ENCODE data around the gene MADD.
"Not testable (repeated sequence)": the region's sequence is repeated elsewhere in the genome, so short reads cannot be mapped to it uniquely, and the experiment has no call there.

The MADD gene

GRCh38 chr11:47308050-47308823 is 38.3 kb downstream of the MADD start:
- no peak for TF ChIP-seq CTCF (IDR thresholded peaks at IDR 0.05; ENCODE audit: insufficient read depth, low read depth, low read length, missing control alignments)
- no peak for DNase-seq (ENCODE audit: low read depth)

GRCh38 chr11:47314992-47315391 is 45.1 kb downstream of the MADD start:
- no peak for TF ChIP-seq CTCF (IDR thresholded peaks at IDR 0.05; ENCODE audit: insufficient read depth, low read depth, low read length, missing control alignments)

More at GRCh38 chr11:47308050-47308823, 38.3 kb downstream of the MADD start:
- no peak overlapping the region for H3K4me3 ChIP-seq (ENCODE audit: low read length)

GRCh38 chr11:47316501-47316900 is 46.6 kb downstream of the MADD start:
- not testable (repeated sequence) for H3K4me3 ChIP-seq (ENCODE audit: low read length); DNase-seq (ENCODE audit: low read depth)

More at GRCh38 chr11:47314992-47315391, 45.1 kb downstream of the MADD start:
- DNase-seq (ENCODE audit: low read depth) = no peak
- no peak overlapping the region for H3K4me3 ChIP-seq (ENCODE audit: low read length)

- no peak for DNase-seq (ENCODE audit: low read depth)
- TF ChIP-seq CTCF (IDR thresholded peaks at IDR 0.05; ENCODE audit: insufficient read depth, low read depth, low read length, missing control alignments) = no peak
- H3K4me3 ChIP-seq (ENCODE audit: low read length) = no peak overlapping the region
These were observed 47.3 kb downstream of the MADD start for GRCh38 chr11:47317064-47317828.

- H3K4me3 ChIP-seq (ENCODE audit: low read length) = no peak overlapping the region
- no peak for TF ChIP-seq CTCF (IDR thresholded peaks at IDR 0.05; ENCODE audit: insufficient read depth, low read depth, low read length, missing control alignments)
- no peak for DNase-seq (ENCODE audit: low read depth)
These were observed 48.2 kb downstream of the MADD start for GRCh38 chr11:47318166-47318565.

GRCh38 chr11:47324520-47324919 is 54.6 kb downstream of the MADD start:
- no peak overlapping the region for H3K4me3 ChIP-seq (ENCODE audit: low read length)
- no peak for TF ChIP-seq CTCF (IDR thresholded peaks at IDR 0.05; ENCODE audit: insufficient read depth, low read depth, low read length, missing control alignments)
- DNase-seq (ENCODE audit: low read depth) = no peak

- DNase-seq (ENCODE audit: low read depth) = no peak
- no peak for TF ChIP-seq CTCF (IDR thresholded peaks at IDR 0.05; ENCODE audit: insufficient read depth, low read depth, low read length, missing control alignments)
- no peak overlapping the region for H3K4me3 ChIP-seq (ENCODE audit: low read length)
These were observed 55.5 kb downstream of the MADD start for GRCh38 chr11:47325271-47326041.

Measured in epithelial cell of esophagus (primary cell).